CD4-positive, alpha-beta T cell (primary cell): ENCODE data around the gene ANGPTL2. TPM values are rescaled to one million over a fixed set of nuclear protein-coding genes. Genes with fewer than 3 reads are reported as not detected.

ENCODE experiments used
- ATAC-seq: fragments of 200-7000 bp; cut with Tn5 transposase; one replicate; pipeline ENCODE4 v1.10.0; 2022; ENCODE audit warnings: mild to moderate bottlenecking; ENCODE audit not compliant: poor library complexity
- CTCF ChIA-PET: fragments of 350-600 bp; sonication (Branson Sonifier 250); formaldehyde crosslinking; loops from one replicate; lab custom pipeline; 2021; ENCODE audit warnings: antibody characterized with exemption, inconsistent platforms; lab: Charles Lee
- POLR2A ChIA-PET: fragments of 350-600 bp; sonication (Branson Sonifier 250); formaldehyde crosslinking; loops from one replicate; lab custom pipeline; 2021; ENCODE audit warnings: antibody characterized with exemption, inconsistent platforms; lab: Charles Lee
- DNase-seq, 14 experiments: peaks; one replicate each; pipeline ENCODE4 v3.0.0-alpha.2; 2013 to 2020; ENCODE audit warnings: mixed read lengths in 2 of 14
- H3K27ac ChIP-seq, 2 donors: one replicate each; pipeline versions ENCODE4 v1.5.1 to v1.7.0; 2013; ENCODE audit warnings: low read length in 2 of 2, low read depth in 1 of 2, mild to moderate bottlenecking in 1 of 2
- H3K27me3 ChIP-seq, 2 experiments: 1 replicate in 1 of 2; 2 replicates in 1 of 2; pipeline versions ENCODE4 v1.6.1 to v1.7.0; 2013; ENCODE audit warnings: low read length in 2 of 2, control low read depth in 1 of 2, mild to moderate bottlenecking in 1 of 2, moderate library complexity in 1 of 2; ENCODE audit not compliant: insufficient read depth in 2 of 2, control insufficient read depth in 1 of 2
- H3K36me3 ChIP-seq: one replicate; pipeline ENCODE4 v1.6.1; 2013; ENCODE audit warnings: low read length, control low read depth; ENCODE audit not compliant: insufficient read depth
- H3K4me1 ChIP-seq: one replicate; pipeline ENCODE4 v1.6.1; 2013; ENCODE audit warnings: low read length, control low read depth; ENCODE audit not compliant: insufficient read depth
- H3K4me3 ChIP-seq: one replicate; pipeline ENCODE4 v1.5.1; 2013; ENCODE audit warnings: mild to moderate bottlenecking, low read length, moderate library complexity
- H3K9me3 ChIP-seq, 2 experiments: 1 replicate in 1 of 2; 2 replicates in 1 of 2; pipeline versions ENCODE4 v1.6.1 to v1.7.0; 2013; ENCODE audit warnings: low read length in 2 of 2, mild to moderate bottlenecking in 2 of 2, control low read depth in 1 of 2, moderate library complexity in 1 of 2; ENCODE audit not compliant: control insufficient read depth in 1 of 2, insufficient read depth in 1 of 2
- H3K27ac Mint-ChIP-seq: one replicate; pipeline ENCODE4 v1.8.0; 2020; ENCODE audit warnings: mixed read lengths
- H3K27me3 Mint-ChIP-seq: one replicate; pipeline ENCODE4 v1.8.0; 2021; ENCODE audit warnings: mixed read lengths
- H3K36me3 Mint-ChIP-seq: one replicate; pipeline ENCODE4 v1.8.0; 2021; ENCODE audit warnings: low read depth, mixed read lengths
- H3K4me1 Mint-ChIP-seq: one replicate; pipeline ENCODE4 v1.8.0; 2021; ENCODE audit warnings: low read depth, mixed read lengths
- H3K4me3 Mint-ChIP-seq: one replicate; pipeline ENCODE4 v1.8.0; 2020; ENCODE audit warnings: mild to moderate bottlenecking, mixed read lengths
- H3K9me3 Mint-ChIP-seq: one replicate; pipeline ENCODE4 v1.8.0; 2020; ENCODE audit warnings: mixed read lengths
- intact Hi-C, 2 experiments: fragments of 100-400 bp; cut with DNase I in 1 of 2; cut with micrococcal nuclease in 1 of 2; formaldehyde crosslinking; loops; one replicate each; pipeline versions ENCODE4 v1.15.1 to v1.9.0; 2023 to 2025; cut with DNase I, micrococcal nuclease
- total RNA-seq, 174 experiments: library from RNA in 2 of 174; stranded (reverse) in 2 of 174; gene quantifications; one replicate each; pipeline ENCODE4 v1.2.3 and lab custom pipeline; 2021 to 2026
- TF ChIP-seq, protein P1 (sequence below): fragments of 200-600 bp; IDR thresholded peaks from one replicate; pipeline ENCODE4 v1.8.0; 2022; ENCODE audit warnings: antibody characterized with exemption, mild to moderate bottlenecking

The ANGPTL2 gene
- total RNA-seq, 2 experiments from 2014 or later: not detected

- ChIA-PET CTCF (no interaction called here), POLR2A (no interaction called here)
- Mint-ChIP-seq H3K36me3 (no peaks in the 10 kb centered on the region), H3K4me1 (no peaks in the 10 kb centered on the region), H3K27ac (no peak overlapping the region), H3K9me3 (no peaks in the 10 kb centered on the region), H3K27me3 (no peaks in the 10 kb centered on the region), H3K4me3 (no peak overlapping the region)
- Histone ChIP-seq H3K27ac (no peak overlapping the region), H3K4me1 (no peaks in the 10 kb centered on the region), H3K4me3 (no peak overlapping the region), H3K36me3 (peaks cover 4% of the 10 kb centered on the region), H3K27me3 (no peaks in the 10 kb centered on the region), H3K9me3 (no peaks in the 10 kb centered on the region)
- ATAC-seq: no peak
- intact Hi-C loops: no loop called here
- no peak for DNase-seq
- TF ChIP-seq, protein P1, sequence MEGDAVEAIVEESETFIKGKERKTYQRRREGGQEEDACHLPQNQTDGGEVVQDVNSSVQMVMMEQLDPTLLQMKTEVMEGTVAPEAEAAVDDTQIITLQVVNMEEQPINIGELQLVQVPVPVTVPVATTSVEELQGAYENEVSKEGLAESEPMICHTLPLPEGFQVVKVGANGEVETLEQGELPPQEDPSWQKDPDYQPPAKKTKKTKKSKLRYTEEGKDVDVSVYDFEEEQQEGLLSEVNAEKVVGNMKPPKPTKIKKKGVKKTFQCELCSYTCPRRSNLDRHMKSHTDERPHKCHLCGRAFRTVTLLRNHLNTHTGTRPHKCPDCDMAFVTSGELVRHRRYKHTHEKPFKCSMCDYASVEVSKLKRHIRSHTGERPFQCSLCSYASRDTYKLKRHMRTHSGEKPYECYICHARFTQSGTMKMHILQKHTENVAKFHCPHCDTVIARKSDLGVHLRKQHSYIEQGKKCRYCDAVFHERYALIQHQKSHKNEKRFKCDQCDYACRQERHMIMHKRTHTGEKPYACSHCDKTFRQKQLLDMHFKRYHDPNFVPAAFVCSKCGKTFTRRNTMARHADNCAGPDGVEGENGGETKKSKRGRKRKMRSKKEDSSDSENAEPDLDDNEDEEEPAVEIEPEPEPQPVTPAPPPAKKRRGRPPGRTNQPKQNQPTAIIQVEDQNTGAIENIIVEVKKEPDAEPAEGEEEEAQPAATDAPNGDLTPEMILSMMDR: no peak
Observed at GRCh38 chr9:127058011-127058644, 64.3 kb downstream of the ANGPTL2 start.

DNA sequence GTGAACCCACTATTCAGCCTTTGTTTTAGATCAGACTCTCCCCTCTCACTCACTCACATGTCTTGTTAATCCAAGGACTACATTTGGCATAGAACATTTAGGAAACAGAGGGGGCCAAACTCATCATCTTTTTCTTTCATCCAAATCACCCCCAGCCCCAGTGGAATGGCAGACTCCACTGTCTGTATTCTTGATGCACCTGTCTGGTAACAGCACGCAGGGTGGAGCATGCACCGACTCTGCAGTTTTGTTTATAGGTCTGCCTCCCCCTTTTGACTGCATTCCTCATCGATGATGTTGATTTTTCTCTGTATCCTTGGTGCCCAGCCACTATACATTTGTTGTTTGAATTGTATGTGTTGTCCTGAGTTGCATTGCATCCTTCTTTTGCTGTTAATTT, 66.0 kb downstream of the ANGPTL2 start:
- Mint-ChIP-seq H3K27ac (no peak overlapping the region), H3K4me3 (no peak overlapping the region), H3K36me3 (no peaks in the 10 kb centered on the region), H3K4me1 (no peaks in the 10 kb centered on the region), H3K27me3 (no peaks in the 10 kb centered on the region), H3K9me3 (no peaks in the 10 kb centered on the region)
- intact Hi-C loops: no loop called here
- POLR2A ChIA-PET: no interaction called here
- TF ChIP-seq, protein P1: no peak
- Histone ChIP-seq H3K4me3 (no peak overlapping the region), H3K27me3 (no peaks in the 10 kb centered on the region), H3K36me3 (peaks cover 4% of the 10 kb centered on the region), H3K4me1 (no peaks in the 10 kb centered on the region), H3K9me3 (no peaks in the 10 kb centered on the region), H3K27ac (no peak overlapping the region)
- CTCF ChIA-PET: interaction anchor here (1.0 kb wide), 1 partner anchor 45 kb away, joined by 3 read pairs; no protein-coding TSS in a partner anchor
- DNase-seq (no peak), ATAC-seq (no peak)

DNA sequence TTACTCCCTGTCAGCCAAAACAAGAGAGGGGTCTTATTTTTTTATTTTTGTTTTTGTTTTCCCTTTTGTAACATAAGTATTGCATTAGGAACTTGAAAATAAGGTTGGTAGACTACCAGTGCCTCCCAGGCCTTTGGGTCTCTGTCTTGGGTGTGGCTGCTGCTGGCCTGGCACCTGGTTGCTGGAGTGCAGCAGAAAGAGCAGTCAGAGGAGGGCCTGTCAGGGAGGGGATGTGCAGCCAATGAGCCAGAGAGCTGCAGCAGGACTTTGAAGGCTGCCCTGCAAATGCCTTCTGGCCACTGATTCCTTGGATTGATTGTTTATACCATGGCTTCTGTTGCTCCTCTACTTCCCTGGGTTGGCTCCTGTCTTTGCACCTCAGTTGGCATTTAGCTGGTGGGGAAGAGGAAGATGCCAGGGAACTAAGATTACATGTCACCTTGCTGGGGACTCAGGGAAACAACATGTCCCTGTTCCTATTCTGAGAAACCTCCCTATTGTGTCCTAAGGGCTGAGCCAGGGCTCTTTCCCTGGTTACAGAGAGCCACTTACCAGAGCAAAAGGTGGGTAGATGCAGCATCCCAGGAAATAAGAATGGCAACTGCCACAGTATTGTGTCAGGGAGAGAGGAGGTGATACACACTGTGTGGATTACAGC, 66.6 kb downstream of the ANGPTL2 start:
- H3K36me3 Mint-ChIP-seq: no peaks in the 10 kb centered on the region
- Histone ChIP-seq H3K4me1 (no peaks in the 10 kb centered on the region), H3K27me3 (no peaks in the 10 kb centered on the region), H3K27ac (no peak overlapping the region), H3K36me3 (no peaks in the 10 kb centered on the region), H3K9me3 (no peaks in the 10 kb centered on the region), H3K4me3 (no peak overlapping the region)
- no peak for ATAC-seq
- TF ChIP-seq, protein P1: no peak
- POLR2A ChIA-PET: no interaction called here
- intact Hi-C loops: no loop called here
- CTCF ChIA-PET: interaction anchor here (1.0 kb wide), 1 partner anchor 46 kb away, joined by 3 read pairs; no protein-coding TSS in a partner anchor
- H3K9me3 Mint-ChIP-seq: no peaks in the 10 kb centered on the region
- H3K27ac Mint-ChIP-seq: no peak overlapping the region
- H3K4me3 Mint-ChIP-seq: no peak overlapping the region
- DNase-seq: no peak
- no peaks in the 10 kb centered on the region for H3K4me1 Mint-ChIP-seq
- H3K27me3 Mint-ChIP-seq: no peaks in the 10 kb centered on the region
